ENCODE results near the gene SEMA3C. TPM values are rescaled to one million over a fixed set of nuclear protein-coding genes. Genes with fewer than 3 reads are reported as not detected.

Gene SEMA3C
- total and polyA plus RNA-seq, 7 donors, result 8.4 to 298 (median 213) TPM

- H3K4me1 ChIP-seq, result peaks cover 0 to 14% (median 9%) of the 10 kb centered on the region in 4 donors
- peak overlapping the region; percentile 35 to 44 (median 38) for H3K27ac ChIP-seq
- intact Hi-C loops (cut with DNase I), result loop anchor here (10.0 kb wide), 1 partner anchor 385 kb away; no protein-coding TSS in a partner anchor
- no peak for TF ChIP-seq EP300 (IDR thresholded peaks at IDR 0.05)
- peak in 1 of 4 donors; percentile 10 for TF ChIP-seq POLR2AphosphoS5 (IDR thresholded peaks at IDR 0.05)
- TF ChIP-seq POLR2A (IDR thresholded peaks at IDR 0.05), result no peak
- no peak for TF ChIP-seq CTCF (IDR thresholded peaks at IDR 0.05)
- no peaks in the 10 kb centered on the region for H3K27me3 ChIP-seq
- H3K9me3 ChIP-seq, result no peaks in the 10 kb centered on the region
- no peak for DNase-seq
- 83 to 84% methylated on average over 2 of the region's 2 CpGs for WGBS, 2 donors
- no peak overlapping the region for H3K4me3 ChIP-seq
- H3K36me3 ChIP-seq, result no peaks in the 10 kb centered on the region
Observed at GRCh38 chr7:80729591-80730320, 189.1 kb downstream of the SEMA3C start.

GRCh38 chr7:80726666-80727065 is 192.2 kb downstream of the SEMA3C start:
- intact Hi-C loops (cut with DNase I), result loop anchor here (10.0 kb wide), 1 partner anchor 388 kb away; no protein-coding TSS in a partner anchor
- DNase-seq, result no peak
- Histone ChIP-seq H3K4me3 (no peak overlapping the region), H3K4me1 (peaks cover 0 to 43% (median 39%) of the 10 kb centered on the region in 4 donors), H3K27me3 (no peaks in the 10 kb centered on the region), H3K36me3 (no peaks in the 10 kb centered on the region), H3K27ac (no peak overlapping the region), H3K9me3 (no peaks in the 10 kb centered on the region)
- TF ChIP-seq EP300 (IDR thresholded peaks at IDR 0.05), result no peak
- no peak for TF ChIP-seq CTCF (IDR thresholded peaks at IDR 0.05)
- no peak for TF ChIP-seq POLR2A (IDR thresholded peaks at IDR 0.05)
- TF ChIP-seq POLR2AphosphoS5 (IDR thresholded peaks at IDR 0.05), result no peak
- 73 to 87% methylated on average over 3 of the region's 3 CpGs for WGBS, 2 donors

- TF ChIP-seq CTCF (IDR thresholded peaks at IDR 0.05) (no peak), POLR2AphosphoS5 (IDR thresholded peaks at IDR 0.05) (no peak), POLR2A (IDR thresholded peaks at IDR 0.05) (no peak), EP300 (IDR thresholded peaks at IDR 0.05) (no peak)
- peaks cover 0 to 49% (median 43%) of the 10 kb centered on the region in 4 donors for H3K4me1 ChIP-seq
- WGBS, 2 donors, result 78 to 83% methylated on average over 4 of the region's 4 CpGs
- intact Hi-C loops (cut with DNase I), result loop anchor here (10.0 kb wide), 1 partner anchor 390 kb away; no protein-coding TSS in a partner anchor
- DNase-seq, result no peak
- no peaks in the 10 kb centered on the region for H3K36me3 ChIP-seq
- no peaks in the 10 kb centered on the region for H3K9me3 ChIP-seq
- peak overlapping the region in 2 of 4 donors; percentile 81 to 83 for H3K27ac ChIP-seq
- no peaks in the 10 kb centered on the region for H3K27me3 ChIP-seq
- H3K4me3 ChIP-seq, result no peak overlapping the region
Observed at GRCh38 chr7:80725181-80725611, 193.7 kb downstream of the SEMA3C start.

GRCh38 chr7:80724249-80724871 is 194.5 kb downstream of the SEMA3C start:
- DNase-seq, result no peak
- 67 to 82% methylated on average over 4 of the region's 4 CpGs for WGBS, 2 donors
- no peak overlapping the region for H3K4me3 ChIP-seq
- intact Hi-C loops (cut with DNase I), result loop anchor here (5.0 to 10.0 kb wide), 2 partner anchors 193 to 390 kb away; partner anchors contain the start of gene SEMA3C
- TF ChIP-seq POLR2A (IDR thresholded peaks at IDR 0.05) (no peak), POLR2AphosphoS5 (IDR thresholded peaks at IDR 0.05) (peak; percentile 23 to 78 (median 52))
- H3K4me1 ChIP-seq, result peaks cover 0 to 42% (median 39%) of the 10 kb centered on the region in 4 donors
- peak overlapping the region; percentile 66 to 83 (median 78) for H3K27ac ChIP-seq
- H3K9me3 ChIP-seq, result no peaks in the 10 kb centered on the region
- H3K27me3 ChIP-seq, result no peaks in the 10 kb centered on the region
- no peaks in the 10 kb centered on the region for H3K36me3 ChIP-seq

All from sigmoid colon (tissue), 7 donors.